Cerebellar cortex (tissue), 1 donor: ENCODE data around the gene DLGAP1.
A peak's percentile ranks its signal among the peaks of the same experiment; 100 is the strongest.
"Not testable (repeated sequence)": the region's sequence is repeated elsewhere in the genome, so short reads cannot be mapped to it uniquely, and the experiment has no call there.

ENCODE experiments used
- DNase-seq: peaks from one replicate; pipeline ENCODE4 v3.0.0-alpha.2; 2015; ENCODE audit warnings: low spot score

Gene DLGAP1

GRCh38 chr18:3720159-3720558, 734.9 kb downstream of the DLGAP1 start:
- DNase-seq: no peak

GRCh38 chr18:3717376-3718025, 737.6 kb downstream of the DLGAP1 start:
- DNase-seq: peak; percentile 84

GRCh38 chr18:3716116-3716660, 738.9 kb downstream of the DLGAP1 start:
- no peak for DNase-seq

GRCh38 chr18:3715231-3716080, 739.7 kb downstream of the DLGAP1 start:
- DNase-seq: no peak

- DNase-seq: no peak
Observed at GRCh38 chr18:3713708-3714107, 741.4 kb downstream of the DLGAP1 start.

GRCh38 chr18:3713166-3713565, 741.9 kb downstream of the DLGAP1 start:
- peak; percentile 91 for DNase-seq

- peak; percentile 88 for DNase-seq
Observed at GRCh38 chr18:3712491-3712890, 742.6 kb downstream of the DLGAP1 start.

- peak; percentile 74 for DNase-seq
Observed at GRCh38 chr18:3710712-3711301, 744.3 kb downstream of the DLGAP1 start.

GRCh38 chr18:3709205-3709604, 745.9 kb downstream of the DLGAP1 start:
- no peak for DNase-seq

GRCh38 chr18:3706279-3707097, 748.6 kb downstream of the DLGAP1 start:
- DNase-seq: no peak

- peak; percentile 67 for DNase-seq
Observed at GRCh38 chr18:3704556-3705344, 750.4 kb downstream of the DLGAP1 start.

GRCh38 chr18:3703732-3704176, 751.4 kb downstream of the DLGAP1 start:
- DNase-seq: peak; percentile 92

- DNase-seq: not testable (repeated sequence)
Observed at GRCh38 chr18:3699707-3700567, 755.2 kb downstream of the DLGAP1 start.

- not testable (repeated sequence) for DNase-seq
Observed at GRCh38 chr18:3694030-3694778, 760.9 kb downstream of the DLGAP1 start.

- no peak for DNase-seq
Observed at GRCh38 chr18:3693410-3693809, 761.7 kb downstream of the DLGAP1 start.

- peak; percentile 86 for DNase-seq
Observed at GRCh38 chr18:3692691-3693090, 762.4 kb downstream of the DLGAP1 start.

GRCh38 chr18:3692113-3692621, 762.9 kb downstream of the DLGAP1 start:
- DNase-seq: peak; percentile 96

- peak; percentile 58 for DNase-seq
Observed at GRCh38 chr18:3691705-3692104, 763.4 kb downstream of the DLGAP1 start.

- peak; percentile 68 for DNase-seq
Observed at GRCh38 chr18:3690764-3691066, 764.4 kb downstream of the DLGAP1 start.
